Heart left ventricle (tissue), 13 donors: ENCODE measurements around the gene MPST.

ENCODE experiments used
- CTCF ChIP-seq, 12 donors: fragments of 200-600 bp; sonication (generic) in 4 of 12; IDR thresholded peaks; one replicate each; pipeline versions ENCODE4 v1.5.0 to v1.8.0; 2018 to 2022; ENCODE audit warnings: antibody characterized with exemption in 12 of 12, mild to moderate bottlenecking in 5 of 12
- POLR2A ChIP-seq, 2 donors: fragments of 450-650 bp; IDR thresholded peaks; one replicate each; pipeline ENCODE4 v1.6.1; 2017; ENCODE audit warnings: antibody characterized with exemption in 2 of 2, mild to moderate bottlenecking in 2 of 2, moderate library complexity in 2 of 2
- donor health status: ischemic (EF 13 %, LVEDD 7.1; RV severe dilation, severe dysfunction).
- donor health status: DM: no; HTN: yes; CAD: no.
- donor health status: DM: no; HTN: no; CAD: no.
- donor health status: ischemic (EF 25% LVEDD 6.9; RV normal size, moderate dysfunction).
- donor health status: ischemic (EF 25% LVEDD 5.7; RV mildly dilated, moderate dysfunction).
- donor health status: ischemic (EF 35%, LVEDD 5.7; RV mildly dilated, moderate dysfunction).
- donor health status: nonischemic (EF 11% LVEDD 7.7; RV severe dilation, severe dysfunction).
- donor health status: DM: yes; HTN: yes; CAD: no.
- donor health status: PGD.
- donor health status: ischemic (EF 29% LVEDD 5.4; RV normal size, mild dysfunction).
- donor health status: nonischemic (EF 23%, LVEDD 6.1; RV moderate dilation, normal function).

GRCh38 chr22:37008365-37008764, 11.2 kb upstream of the MPST start:
- TF ChIP-seq CTCF (IDR thresholded peaks at IDR 0.05) = no peak
- TF ChIP-seq POLR2A (IDR thresholded peaks at IDR 0.05) = no peak
